NCI-H1417 (cell line): ENCODE data around the gene TRAK1.

ENCODE experiments used
- DNase-seq, 3 experiments: peaks; one replicate each; lab custom pipeline; 2025; lab: John Stamatoyannopoulos, UW

The TRAK1 gene

GRCh38 chr3:42205800-42206514 lies 114.8 kb downstream of the TRAK1 start:
- DNase-seq, result no peak

- no peak for DNase-seq
Observed at GRCh38 chr3:42209917-42210316, 118.8 kb downstream of the TRAK1 start.

- no peak for DNase-seq
Observed at GRCh38 chr3:42210726-42211125, 119.6 kb downstream of the TRAK1 start.

GRCh38 chr3:42213417-42213816 lies 122.3 kb downstream of the TRAK1 start:
- peak in 1 of 3 experiments; percentile 8 for DNase-seq

GRCh38 chr3:42214064-42214463 lies 122.9 kb downstream of the TRAK1 start:
- DNase-seq, result peak in 2 of 3 experiments; percentile 34 to 91

GRCh38 chr3:42214565-42215283 lies 123.6 kb downstream of the TRAK1 start:
- DNase-seq, result no peak

GRCh38 chr3:42216302-42216701 lies 125.1 kb downstream of the TRAK1 start:
- DNase-seq, result no peak

- no peak for DNase-seq
Observed at GRCh38 chr3:42216931-42217333, 125.8 kb downstream of the TRAK1 start.

GRCh38 chr3:42220436-42221121 lies 129.4 kb downstream of the TRAK1 start:
- DNase-seq, result no peak

- no peak for DNase-seq
Observed at GRCh38 chr3:42222942-42223693, 132.0 kb downstream of the TRAK1 start.

- no peak for DNase-seq
Observed at GRCh38 chr3:42224178-42224577, 133.0 kb downstream of the TRAK1 start.

GRCh38 chr3:42224658-42225421 lies 133.7 kb downstream of the TRAK1 start:
- DNase-seq, result no peak

GRCh38 chr3:42225486-42226363 lies 134.6 kb downstream of the TRAK1 start:
- no peak for DNase-seq

- no peak for DNase-seq
Observed at GRCh38 chr3:42226470-42227425, 135.6 kb downstream of the TRAK1 start.

- DNase-seq, result no peak
Observed at GRCh38 chr3:42228796-42229195, 137.6 kb downstream of the TRAK1 start.

GRCh38 chr3:42229266-42229941 lies 138.2 kb downstream of the TRAK1 start:
- no peak for DNase-seq

- peak; percentile 2 to 56 (median 7) for DNase-seq
Observed at GRCh38 chr3:42229942-42230688, 139.0 kb downstream of the TRAK1 start.

- no peak for DNase-seq
Observed at GRCh38 chr3:42230860-42231259, 139.7 kb downstream of the TRAK1 start.
